ENCODE results near the gene PPP1CC.
"Not testable (repeated sequence)": the region's sequence is repeated elsewhere in the genome, so short reads cannot be mapped to it uniquely, and the experiment has no call there.

The PPP1CC gene

GRCh38 chr12:110732572-110732971, 10.1 kb downstream of the PPP1CC start:
- no peak for DNase-seq (ENCODE audit: low read depth in 1 of 2, low spot score in 1 of 2)
- TF ChIP-seq JUND (IDR thresholded peaks at IDR 0.05; ENCODE audit: low read depth): no peak
- in situ Hi-C loops (cut with HindIII; ENCODE audit: low pct_unique_long_range_greater_than_20kb, low sequenced_read_pairs): no loop called here

GRCh38 chr12:110731479-110731878, 11.2 kb downstream of the PPP1CC start:
- TF ChIP-seq JUND (IDR thresholded peaks at IDR 0.05; ENCODE audit: low read depth): no peak
- in situ Hi-C loops (cut with HindIII; ENCODE audit: low pct_unique_long_range_greater_than_20kb, low sequenced_read_pairs): no loop called here
- no peak for DNase-seq (ENCODE audit: low read depth in 1 of 2, low spot score in 1 of 2)

GRCh38 chr12:110728628-110729027, 14.1 kb downstream of the PPP1CC start:
- DNase-seq (ENCODE audit: low read depth in 1 of 2, low spot score in 1 of 2): no peak
- in situ Hi-C loops (cut with HindIII; ENCODE audit: low pct_unique_long_range_greater_than_20kb, low sequenced_read_pairs): no loop called here
- no peak for TF ChIP-seq JUND (IDR thresholded peaks at IDR 0.05; ENCODE audit: low read depth)

- DNase-seq (ENCODE audit: low read depth in 1 of 2, low spot score in 1 of 2): no peak
- no peak for TF ChIP-seq JUND (IDR thresholded peaks at IDR 0.05; ENCODE audit: low read depth)
- in situ Hi-C loops (cut with HindIII; ENCODE audit: low pct_unique_long_range_greater_than_20kb, low sequenced_read_pairs): no loop called here
Observed at GRCh38 chr12:110726708-110727369, 15.9 kb downstream of the PPP1CC start.

- DNase-seq (ENCODE audit: low read depth in 1 of 2, low spot score in 1 of 2): no peak
- no peak for TF ChIP-seq JUND (IDR thresholded peaks at IDR 0.05; ENCODE audit: low read depth)
- in situ Hi-C loops (cut with HindIII; ENCODE audit: low pct_unique_long_range_greater_than_20kb, low sequenced_read_pairs): no loop called here
Observed at GRCh38 chr12:110726028-110726427, 16.7 kb downstream of the PPP1CC start.

GRCh38 chr12:110725267-110725666, 17.4 kb downstream of the PPP1CC start:
- in situ Hi-C loops (cut with HindIII; ENCODE audit: low pct_unique_long_range_greater_than_20kb, low sequenced_read_pairs): no loop called here
- DNase-seq (ENCODE audit: low read depth in 1 of 2, low spot score in 1 of 2): no peak
- no peak for TF ChIP-seq JUND (IDR thresholded peaks at IDR 0.05; ENCODE audit: low read depth)

- DNase-seq (ENCODE audit: low read depth in 1 of 2, low spot score in 1 of 2): not testable (repeated sequence)
Observed at GRCh38 chr12:110722892-110723291, 19.8 kb downstream of the PPP1CC start.

GRCh38 chr12:110721570-110721969, 21.1 kb downstream of the PPP1CC start:
- in situ Hi-C loops (cut with HindIII; ENCODE audit: low pct_unique_long_range_greater_than_20kb, low sequenced_read_pairs): no loop called here
- no peak for TF ChIP-seq JUND (IDR thresholded peaks at IDR 0.05; ENCODE audit: low read depth)
- DNase-seq (ENCODE audit: low read depth in 1 of 2, low spot score in 1 of 2): no peak

More at GRCh38 chr12:110722892-110723291, 19.8 kb downstream of the PPP1CC start:
- in situ Hi-C loops (cut with HindIII; ENCODE audit: low pct_unique_long_range_greater_than_20kb, low sequenced_read_pairs): not testable (repeated sequence)

GRCh38 chr12:110720516-110720915, 22.2 kb downstream of the PPP1CC start:
- in situ Hi-C loops (cut with HindIII; ENCODE audit: low pct_unique_long_range_greater_than_20kb, low sequenced_read_pairs): no loop called here
- DNase-seq (ENCODE audit: low read depth in 1 of 2, low spot score in 1 of 2): no peak
- no peak for TF ChIP-seq JUND (IDR thresholded peaks at IDR 0.05; ENCODE audit: low read depth)

GRCh38 chr12:110718222-110718908, 24.3 kb downstream of the PPP1CC start:
- no peak for TF ChIP-seq JUND (IDR thresholded peaks at IDR 0.05; ENCODE audit: low read depth)
- DNase-seq (ENCODE audit: low read depth in 1 of 2, low spot score in 1 of 2): no peak
- in situ Hi-C loops (cut with HindIII; ENCODE audit: low pct_unique_long_range_greater_than_20kb, low sequenced_read_pairs): no loop called here

GRCh38 chr12:110717037-110717436, 25.7 kb downstream of the PPP1CC start:
- TF ChIP-seq JUND (IDR thresholded peaks at IDR 0.05; ENCODE audit: low read depth): no peak
- DNase-seq (ENCODE audit: low read depth in 1 of 2, low spot score in 1 of 2): no peak
- in situ Hi-C loops (cut with HindIII; ENCODE audit: low pct_unique_long_range_greater_than_20kb, low sequenced_read_pairs): no loop called here

- in situ Hi-C loops (cut with HindIII; ENCODE audit: low pct_unique_long_range_greater_than_20kb, low sequenced_read_pairs): no loop called here
- no peak for TF ChIP-seq JUND (IDR thresholded peaks at IDR 0.05; ENCODE audit: low read depth)
- no peak for DNase-seq (ENCODE audit: low read depth in 1 of 2, low spot score in 1 of 2)
Observed at GRCh38 chr12:110708917-110709316, 33.8 kb downstream of the PPP1CC start.

- no peak for DNase-seq (ENCODE audit: low read depth in 1 of 2, low spot score in 1 of 2)
- no peak for TF ChIP-seq JUND (IDR thresholded peaks at IDR 0.05; ENCODE audit: low read depth)
- in situ Hi-C loops (cut with HindIII; ENCODE audit: low pct_unique_long_range_greater_than_20kb, low sequenced_read_pairs): no loop called here
Observed at GRCh38 chr12:110705309-110705708, 37.4 kb downstream of the PPP1CC start.

All from T47D (cell line).